Measurements from ENCODE around the gene TSHZ2. TPM values are rescaled to one million over a fixed set of nuclear protein-coding genes. Genes with fewer than 3 reads are reported as not detected.
"Not testable (repeated sequence)": the region's sequence is repeated elsewhere in the genome, so short reads cannot be mapped to it uniquely, and the experiment has no call there.

Gene TSHZ2
- polyA plus RNA-seq, 3 donors = 12.5 to 13.9 (median 13.7) TPM

- DNase-seq = no peak
Observed at GRCh38 chr20:53503517-53503919, 531.4 kb downstream of the TSHZ2 start.

GRCh38 chr20:53504106-53504505 is 531.9 kb downstream of the TSHZ2 start:
- DNase-seq = not testable (repeated sequence)

GRCh38 chr20:53510262-53510661 is 538.1 kb downstream of the TSHZ2 start:
- DNase-seq = no peak

- DNase-seq = no peak
Observed at GRCh38 chr20:53510704-53511103, 538.5 kb downstream of the TSHZ2 start.

GRCh38 chr20:53512076-53512475 is 539.9 kb downstream of the TSHZ2 start:
- DNase-seq = no peak

GRCh38 chr20:53513168-53513488 is 541.0 kb downstream of the TSHZ2 start:
- no peak for DNase-seq

GRCh38 chr20:53513489-53514298 is 541.5 kb downstream of the TSHZ2 start:
- DNase-seq = no peak

- no peak for DNase-seq
Observed at GRCh38 chr20:53515749-53516148, 543.6 kb downstream of the TSHZ2 start.

GRCh38 chr20:53517146-53517545 is 545.0 kb downstream of the TSHZ2 start:
- no peak for DNase-seq

- DNase-seq = not testable (repeated sequence)
Observed at GRCh38 chr20:53521421-53521820, 549.3 kb downstream of the TSHZ2 start.

- DNase-seq = no peak
Observed at GRCh38 chr20:53522026-53522425, 549.9 kb downstream of the TSHZ2 start.

- no peak for DNase-seq
Observed at GRCh38 chr20:53522696-53523095, 550.5 kb downstream of the TSHZ2 start.

- not testable (repeated sequence) for DNase-seq
Observed at GRCh38 chr20:53523615-53524014, 551.5 kb downstream of the TSHZ2 start.

GRCh38 chr20:53524589-53525312 is 552.6 kb downstream of the TSHZ2 start:
- DNase-seq = no peak

- DNase-seq = no peak
Observed at GRCh38 chr20:53527196-53527595, 555.0 kb downstream of the TSHZ2 start.

GRCh38 chr20:53529658-53530057 is 557.5 kb downstream of the TSHZ2 start:
- DNase-seq = no peak

GRCh38 chr20:53530440-53530839 is 558.3 kb downstream of the TSHZ2 start:
- DNase-seq = no peak

- DNase-seq = not testable (repeated sequence)
Observed at GRCh38 chr20:53532654-53533312, 560.6 kb downstream of the TSHZ2 start.

GRCh38 chr20:53533500-53533899 is 561.3 kb downstream of the TSHZ2 start:
- DNase-seq = no peak

GRCh38 chr20:53534037-53534436 is 561.9 kb downstream of the TSHZ2 start:
- DNase-seq = no peak

- DNase-seq = no peak
Observed at GRCh38 chr20:53535878-53536277, 563.7 kb downstream of the TSHZ2 start.

- not testable (repeated sequence) for DNase-seq
Observed at GRCh38 chr20:53536382-53536781, 564.2 kb downstream of the TSHZ2 start.

GRCh38 chr20:53539516-53539915 is 567.4 kb downstream of the TSHZ2 start:
- DNase-seq = no peak
